HepG2 (cell line): ENCODE data around the gene ATG5. TPM values are rescaled to one million over a fixed set of nuclear protein-coding genes. Genes with fewer than 3 reads are reported as not detected.

Source experiments
- ATAC-seq: fragments of 200-7000 bp; cut with Tn5 transposase; 3 replicates; pipeline ENCODE4 v1.9.1; 2020; ENCODE audit warnings: mild to moderate bottlenecking, moderate library complexity
- BruUV-seq: library from RNA; stranded (reverse); fragments of 400-500 nt; replicated peaks from 2 replicates; lab custom pipeline; 2021; lab: Mats Ljungman, UMichigan
- CTCF ChIA-PET: fragments of 300-600 bp; formaldehyde crosslinking; extraction: SDS; loops from one replicate; lab custom pipeline; 2021; ENCODE audit warnings: low total read pairs, inconsistent platforms, low intra/inter-chr PET ratio; lab: Yijun Ruan, JAX
- POLR2A ChIA-PET: fragments of 350-600 bp; sonication (Branson Sonifier 250); formaldehyde crosslinking; loops from one replicate; lab custom pipeline; 2020; ENCODE audit warnings: antibody characterized with exemption, inconsistent platforms; lab: Yijun Ruan, JAX
- DNase-seq: peaks from one replicate; pipeline ENCODE4 v3.0.0-alpha.2; 2015; ENCODE audit warnings: low spot score
- FAIRE-seq: peaks from 3 replicates; lab custom pipeline; 2011; peaks lifted over from hg19 to GRCh38; lab: Jason Lieb, UNC
- H2AFZ ChIP-seq: one replicate; pipeline ENCODE4 v1.6.1; 2011; ENCODE audit warnings: low read length, inconsistent platforms
- H3K27ac ChIP-seq: fragments of 300-600 bp; 3 replicates; pipeline ENCODE4 v1.8.0; 2011; ENCODE audit warnings: mixed run types, mild to moderate bottlenecking, mixed read lengths, low read length, inconsistent platforms; ENCODE audit not compliant: insufficient read depth; ENCODE audit errors: extremely low read length
- H3K27me3 ChIP-seq, 2 experiments: fragments of 200-600 bp in 1 of 2; 2 replicates in 1 of 2; 3 replicates in 1 of 2; pipeline versions ENCODE4 v1.6.0 to v1.8.0; 2011; ENCODE audit warnings: low read length in 2 of 2, mild to moderate bottlenecking in 2 of 2, moderate library complexity in 2 of 2, inconsistent platforms in 1 of 2; ENCODE audit not compliant: insufficient read depth in 2 of 2, control insufficient read depth in 1 of 2
- H3K36me3 ChIP-seq, 2 experiments: fragments of 200-600 bp in 1 of 2; replicated peaks in 1 of 2; 2 replicates in 1 of 2; 3 replicates in 1 of 2; pipeline versions ENCODE4 v1.5.1 to v1.8.0; 2011; ENCODE audit warnings: low read length in 2 of 2, inconsistent platforms in 1 of 2; ENCODE audit not compliant: insufficient read depth in 2 of 2, control insufficient read depth in 1 of 2
- H3K4me1 ChIP-seq: 2 replicates; pipeline ENCODE4 v1.5.1; 2012; ENCODE audit warnings: low read length, inconsistent platforms; ENCODE audit not compliant: insufficient read depth
- H3K4me2 ChIP-seq: 2 replicates; pipeline ENCODE4 v1.6.0; 2011; ENCODE audit warnings: low read depth, low read length, inconsistent platforms
- H3K4me3 ChIP-seq, 3 experiments: fragments of 200-600 bp in 1 of 3; sonication (generic), shearing (Covaris generic) in 1 of 3; replicated peaks in 1 of 3; 2 replicates each; pipeline ENCODE4 v1.5.1; 2011 to 2016; ENCODE audit warnings: low read length in 3 of 3, inconsistent platforms in 2 of 3, low read depth in 2 of 3, mild to moderate bottlenecking in 2 of 3, control low read depth in 1 of 3, mixed read lengths in 1 of 3; ENCODE audit not compliant: insufficient read depth in 1 of 3
- H3K79me2 ChIP-seq: one replicate; pipeline ENCODE4 v1.6.1; 2011; ENCODE audit warnings: low read length, inconsistent platforms; ENCODE audit not compliant: insufficient read depth
- H3K9ac ChIP-seq: 2 replicates; pipeline ENCODE4 v1.6.0; 2011; ENCODE audit warnings: mild to moderate bottlenecking, low read depth, low read length, inconsistent platforms; ENCODE audit not compliant: insufficient read depth
- H3K9me3 ChIP-seq: 2 replicates; pipeline ENCODE4 v1.5.1; 2012; ENCODE audit warnings: mild to moderate bottlenecking, low read length
- H4K20me1 ChIP-seq: 2 replicates; pipeline ENCODE4 v1.6.0; 2011; ENCODE audit warnings: inconsistent platforms, mild to moderate bottlenecking, low read length, moderate library complexity; ENCODE audit not compliant: insufficient read depth
- AGO2 ChIP-seq: fragments of 200-400 bp; formaldehyde crosslinking; optimal IDR thresholded peaks from 2 replicates; pipeline ENCODE3; 2017; ENCODE audit warnings: mild to moderate bottlenecking, low read depth, low read length, moderate library complexity
- BORCS8-MEF2B ChIP-seq: sonication (generic); formaldehyde crosslinking; IDR thresholded peaks from 2 replicates; pipeline ENCODE4 v1.8.0; 2022; ENCODE audit warnings: mild to moderate bottlenecking, missing genetic modification reagents
- DMAP1 ChIP-seq: IDR thresholded peaks from 2 replicates; pipeline ENCODE4 v1.6.1; 2016
- SIX4 ChIP-seq: sonication (generic); formaldehyde crosslinking; IDR thresholded peaks from 2 replicates; pipeline ENCODE4 v1.4.0; 2020; ENCODE audit warnings: missing genetic modification reagents
- ZBTB21 ChIP-seq: sonication (generic); formaldehyde crosslinking; IDR thresholded peaks from 2 replicates; pipeline ENCODE4 v1.4.0; 2020; ENCODE audit warnings: missing genetic modification reagents
- ZMYM3 ChIP-seq: sonication (generic); formaldehyde crosslinking; IDR thresholded peaks from 2 replicates; pipeline ENCODE4 v1.5.1; 2020; ENCODE audit warnings: mild to moderate bottlenecking, missing genetic modification reagents
- ZNF12 ChIP-seq: sonication (generic); formaldehyde crosslinking; IDR thresholded peaks from 2 replicates; pipeline ENCODE4 v1.5.0; 2020; ENCODE audit warnings: missing genetic modification reagents
- ZNF138 ChIP-seq: sonication (generic); formaldehyde crosslinking; IDR thresholded peaks from 2 replicates; pipeline ENCODE4 v1.5.0; 2020; ENCODE audit warnings: mild to moderate bottlenecking, low read depth, missing genetic modification reagents
- ZNF253 ChIP-seq: sonication (generic); formaldehyde crosslinking; IDR thresholded peaks from 2 replicates; pipeline ENCODE4 v1.8.0; 2022; ENCODE audit warnings: mild to moderate bottlenecking, missing genetic modification reagents, borderline replicate concordance
- ZNF260 ChIP-seq: sonication (generic); formaldehyde crosslinking; IDR thresholded peaks from 2 replicates; pipeline ENCODE4 v1.4.0; 2020; ENCODE audit warnings: missing genetic modification reagents, low read depth, mild to moderate bottlenecking, borderline replicate concordance
- ZNF709 ChIP-seq: sonication (generic); formaldehyde crosslinking; IDR thresholded peaks from 2 replicates; pipeline ENCODE4 v1.5.0; 2020; ENCODE audit warnings: mild to moderate bottlenecking, missing genetic modification reagents
- ZNF790 ChIP-seq: sonication (generic); formaldehyde crosslinking; IDR thresholded peaks from 2 replicates; pipeline ENCODE4 v1.8.0; 2022; ENCODE audit warnings: missing genetic modification reagents, mild to moderate bottlenecking, borderline replicate concordance
- WGBS: methylation state at CpG from one replicate; pipeline ENCODE4 v1.1.6; 2017; ENCODE audit warnings: low lambda C conversion rate; 5-methylcytosine and 5-hydroxymethylcytosine counted together
- in situ Hi-C: cut with HindIII; loops from 2 replicates; pipeline ENCODE4 v1.10.0; 2017; ENCODE audit warnings: low pct_unique_long_range_greater_than_20kb; ENCODE audit not compliant: extremely low pct_ligation_motif_present
- intact Hi-C: fragments of 100-400 bp; cut with micrococcal nuclease; formaldehyde crosslinking; loops from one replicate; pipeline ENCODE4 v1.10.0; 2022; ENCODE audit not compliant: unreplicated experiment
- polyA plus RNA-seq, 8 experiments: library from polyadenylated mRNA; depleted of rRNA in 3 of 8; stranded (reverse) in 7 of 8; unstranded in 1 of 8; fragments of >200 nt; fragmentation: Illumina TruSeq in 4 of 8; extraction: Trizol in 4 of 8; gene quantifications; 2 replicates each; pipeline versions ENCODE4 v1.2.1 to v1.2.3, GENCODE V29; 2011 to 2016; ENCODE audit warnings: low read depth in 4 of 8, missing spikeins in 1 of 8, mixed read lengths in 1 of 8; ENCODE audit not compliant: insufficient read depth in 1 of 8
- total RNA-seq, 5 experiments: library from RNA; depleted of rRNA; stranded (reverse); fragments of >200 nt; fragmentation: Illumina TruSeq; extraction: Trizol; gene quantifications; 2 replicates each; pipeline ENCODE4 v1.2.3, GENCODE V29; 2016; ENCODE audit warnings: low read depth in 1 of 5
- TF ChIP-seq, protein P1 (sequence below): sonication (generic); formaldehyde crosslinking; IDR thresholded peaks from 2 replicates; pipeline ENCODE4 v1.4.0; 2020; ENCODE audit warnings: missing genetic modification reagents
- TF ChIP-seq, protein P2 (sequence below): sonication (generic); formaldehyde crosslinking; IDR thresholded peaks from 2 replicates; pipeline ENCODE4 v1.4.0; 2020; ENCODE audit warnings: missing genetic modification reagents
- TF ChIP-seq, protein P3 (sequence below): IDR thresholded peaks from 2 replicates; pipeline ENCODE4 v1.6.1; 2016; ENCODE audit warnings: missing compliant biosample characterization, missing genetic modification reagents, borderline replicate concordance

The ATG5 gene
- total and polyA plus RNA-seq, 2 of the 13 experiments (the other 11 are each of a cell fraction or from before 2014, with no cell fraction given): 21.3 to 48.0 TPM

DNA sequence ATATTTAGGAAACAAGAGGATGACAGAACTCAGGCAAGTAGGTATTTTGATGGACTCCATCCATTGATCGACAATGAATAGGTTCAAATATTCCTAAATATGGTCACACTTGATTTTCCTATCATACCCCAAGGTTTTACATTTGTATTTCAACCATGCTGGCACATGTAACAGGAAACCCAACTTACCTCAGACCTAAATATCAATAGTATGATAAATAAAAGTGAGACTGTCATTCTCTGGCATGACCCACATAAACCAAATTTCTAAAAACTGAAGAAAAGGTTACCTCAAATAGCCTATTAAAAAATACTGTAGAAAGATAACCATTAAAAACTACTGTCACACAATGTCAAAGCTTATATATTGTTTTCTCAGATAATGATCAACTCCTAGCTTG is 142.1 kb downstream of the ATG5 start (continued):
- TF ChIP-seq, protein P1, sequence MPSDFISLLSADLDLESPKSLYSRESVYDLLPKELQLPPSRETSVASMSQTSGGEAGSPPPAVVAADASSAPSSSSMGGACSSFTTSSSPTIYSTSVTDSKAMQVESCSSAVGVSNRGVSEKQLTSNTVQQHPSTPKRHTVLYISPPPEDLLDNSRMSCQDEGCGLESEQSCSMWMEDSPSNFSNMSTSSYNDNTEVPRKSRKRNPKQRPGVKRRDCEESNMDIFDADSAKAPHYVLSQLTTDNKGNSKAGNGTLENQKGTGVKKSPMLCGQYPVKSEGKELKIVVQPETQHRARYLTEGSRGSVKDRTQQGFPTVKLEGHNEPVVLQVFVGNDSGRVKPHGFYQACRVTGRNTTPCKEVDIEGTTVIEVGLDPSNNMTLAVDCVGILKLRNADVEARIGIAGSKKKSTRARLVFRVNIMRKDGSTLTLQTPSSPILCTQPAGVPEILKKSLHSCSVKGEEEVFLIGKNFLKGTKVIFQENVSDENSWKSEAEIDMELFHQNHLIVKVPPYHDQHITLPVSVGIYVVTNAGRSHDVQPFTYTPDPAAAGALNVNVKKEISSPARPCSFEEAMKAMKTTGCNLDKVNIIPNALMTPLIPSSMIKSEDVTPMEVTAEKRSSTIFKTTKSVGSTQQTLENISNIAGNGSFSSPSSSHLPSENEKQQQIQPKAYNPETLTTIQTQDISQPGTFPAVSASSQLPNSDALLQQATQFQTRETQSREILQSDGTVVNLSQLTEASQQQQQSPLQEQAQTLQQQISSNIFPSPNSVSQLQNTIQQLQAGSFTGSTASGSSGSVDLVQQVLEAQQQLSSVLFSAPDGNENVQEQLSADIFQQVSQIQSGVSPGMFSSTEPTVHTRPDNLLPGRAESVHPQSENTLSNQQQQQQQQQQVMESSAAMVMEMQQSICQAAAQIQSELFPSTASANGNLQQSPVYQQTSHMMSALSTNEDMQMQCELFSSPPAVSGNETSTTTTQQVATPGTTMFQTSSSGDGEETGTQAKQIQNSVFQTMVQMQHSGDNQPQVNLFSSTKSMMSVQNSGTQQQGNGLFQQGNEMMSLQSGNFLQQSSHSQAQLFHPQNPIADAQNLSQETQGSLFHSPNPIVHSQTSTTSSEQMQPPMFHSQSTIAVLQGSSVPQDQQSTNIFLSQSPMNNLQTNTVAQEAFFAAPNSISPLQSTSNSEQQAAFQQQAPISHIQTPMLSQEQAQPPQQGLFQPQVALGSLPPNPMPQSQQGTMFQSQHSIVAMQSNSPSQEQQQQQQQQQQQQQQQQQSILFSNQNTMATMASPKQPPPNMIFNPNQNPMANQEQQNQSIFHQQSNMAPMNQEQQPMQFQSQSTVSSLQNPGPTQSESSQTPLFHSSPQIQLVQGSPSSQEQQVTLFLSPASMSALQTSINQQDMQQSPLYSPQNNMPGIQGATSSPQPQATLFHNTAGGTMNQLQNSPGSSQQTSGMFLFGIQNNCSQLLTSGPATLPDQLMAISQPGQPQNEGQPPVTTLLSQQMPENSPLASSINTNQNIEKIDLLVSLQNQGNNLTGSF (CRISPR knock-in tag): no peak
- no peak for TF ChIP-seq ZMYM3 (CRISPR knock-in tag)
- TF ChIP-seq ZNF138 (CRISPR knock-in tag): no peak
- no peak for TF ChIP-seq ZNF790 (CRISPR knock-in tag)
- TF ChIP-seq SIX4 (CRISPR knock-in tag): no peak
- TF ChIP-seq, protein P2, sequence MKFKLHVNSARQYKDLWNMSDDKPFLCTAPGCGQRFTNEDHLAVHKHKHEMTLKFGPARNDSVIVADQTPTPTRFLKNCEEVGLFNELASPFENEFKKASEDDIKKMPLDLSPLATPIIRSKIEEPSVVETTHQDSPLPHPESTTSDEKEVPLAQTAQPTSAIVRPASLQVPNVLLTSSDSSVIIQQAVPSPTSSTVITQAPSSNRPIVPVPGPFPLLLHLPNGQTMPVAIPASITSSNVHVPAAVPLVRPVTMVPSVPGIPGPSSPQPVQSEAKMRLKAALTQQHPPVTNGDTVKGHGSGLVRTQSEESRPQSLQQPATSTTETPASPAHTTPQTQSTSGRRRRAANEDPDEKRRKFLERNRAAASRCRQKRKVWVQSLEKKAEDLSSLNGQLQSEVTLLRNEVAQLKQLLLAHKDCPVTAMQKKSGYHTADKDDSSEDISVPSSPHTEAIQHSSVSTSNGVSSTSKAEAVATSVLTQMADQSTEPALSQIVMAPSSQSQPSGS (CRISPR knock-in tag): no peak

DNA sequence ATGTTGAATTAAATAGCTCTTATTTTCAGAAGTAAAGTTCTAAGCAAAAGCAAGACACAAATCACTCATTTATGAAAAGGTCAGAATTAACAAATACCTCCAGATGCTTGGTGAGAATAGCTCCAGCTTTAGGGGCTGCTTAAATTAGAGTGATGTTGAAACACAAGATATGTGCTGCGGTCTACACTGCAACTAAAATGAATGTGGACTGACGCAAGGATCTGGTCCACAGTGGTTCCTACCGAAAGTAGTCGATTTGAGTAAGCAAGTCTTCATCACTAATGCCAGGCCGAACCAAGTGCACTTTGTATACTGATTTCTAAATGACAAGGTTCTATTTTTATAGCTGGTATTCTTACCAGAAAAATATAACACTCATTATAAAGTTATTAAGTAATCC is 143.1 kb downstream of the ATG5 start:
- no peaks in the 10 kb centered on the region for H3K9me3 ChIP-seq
- ChIA-PET CTCF (no interaction called here), POLR2A (no interaction called here)
- no peak overlapping the region for H3K27ac ChIP-seq
- H3K4me1 ChIP-seq: 0 out of 2 replicates have a peak, but pooled peaks cover under 1% of the 10 kb centered on the region
- H3K4me2 ChIP-seq: no peak overlapping the region
- no peaks in the 10 kb centered on the region for H3K27me3 ChIP-seq
- WGBS: 98% methylated on average over 5 of the region's 5 CpGs
- H3K4me3 ChIP-seq: no peak overlapping the region
- H3K9ac ChIP-seq: no peak overlapping the region
- ATAC-seq (no peak), FAIRE-seq (no peak), DNase-seq (no peak)
- TF ChIP-seq BORCS8-MEF2B (CRISPR knock-in tag) (no peak), ZNF253 (no peak), ZNF260 (CRISPR knock-in tag) (no peak), ZNF12 (CRISPR knock-in tag) (no peak), AGO2 (no peak), ZNF709 (CRISPR knock-in tag) (no peak), DMAP1 (CRISPR knock-in tag) (no peak), ZBTB21 (CRISPR knock-in tag) (no peak)
- TF ChIP-seq, protein P3, sequence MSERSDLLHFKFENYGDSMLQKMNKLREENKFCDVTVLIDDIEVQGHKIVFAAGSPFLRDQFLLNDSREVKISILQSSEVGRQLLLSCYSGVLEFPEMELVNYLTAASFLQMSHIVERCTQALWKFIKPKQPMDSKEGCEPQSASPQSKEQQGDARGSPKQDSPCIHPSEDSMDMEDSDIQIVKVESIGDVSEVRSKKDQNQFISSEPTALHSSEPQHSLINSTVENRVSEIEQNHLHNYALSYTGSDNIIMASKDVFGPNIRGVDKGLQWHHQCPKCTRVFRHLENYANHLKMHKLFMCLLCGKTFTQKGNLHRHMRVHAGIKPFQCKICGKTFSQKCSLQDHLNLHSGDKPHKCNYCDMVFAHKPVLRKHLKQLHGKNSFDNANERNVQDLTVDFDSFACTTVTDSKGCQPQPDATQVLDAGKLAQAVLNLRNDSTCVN (CRISPR knock-in tag): no peak
- intact Hi-C loops (no loop called here), in situ Hi-C loops (no loop called here)
- BruUV-seq: TSS peak; percentile 15
- no peaks in the 10 kb centered on the region for H4K20me1 ChIP-seq
- peaks cover 0 to 6% of the 10 kb centered on the region in 2 experiments; a peak in 2 of 5 replicates for H3K36me3 ChIP-seq
- no peaks in the 10 kb centered on the region for H3K79me2 ChIP-seq
- no peak overlapping the region for H2AFZ ChIP-seq
